Activated CD4-positive, alpha-beta memory T cell treated with anti-CD3 and anti-CD28 coated beads, Interleukin-2, amount 10 ng/mL, durations not matched to agents 7 days and 5 days (primary cell): ENCODE data around the gene EHD4. TPM values are rescaled to one million over a fixed set of nuclear protein-coding genes. Genes with fewer than 3 reads are reported as not detected.
A peak's percentile ranks its signal among the peaks of the same experiment; 100 is the strongest.

Source experiments
- CTCF ChIA-PET: fragments of 350-600 bp; sonication (Branson Sonifier 250); formaldehyde crosslinking; loops from one replicate; lab custom pipeline; 2021; ENCODE audit warnings: antibody characterized with exemption, inconsistent platforms; lab: Charles Lee
- POLR2A ChIA-PET: fragments of 350-600 bp; sonication (Branson Sonifier 250); formaldehyde crosslinking; loops from one replicate; lab custom pipeline; 2021; ENCODE audit warnings: antibody characterized with exemption; lab: Charles Lee
- DNase-seq: peaks from one replicate; pipeline ENCODE4 v3.0.0-alpha.2; 2020
- H3K27ac Mint-ChIP-seq: one replicate; pipeline ENCODE4 v1.8.0; 2021; ENCODE audit warnings: mild to moderate bottlenecking, mixed read lengths
- H3K27me3 Mint-ChIP-seq: one replicate; pipeline ENCODE4 v1.8.0; 2021; ENCODE audit warnings: mixed read lengths
- H3K36me3 Mint-ChIP-seq: one replicate; pipeline ENCODE4 v1.8.0; 2021; ENCODE audit warnings: low read depth, mixed read lengths
- H3K4me1 Mint-ChIP-seq: one replicate; pipeline ENCODE4 v1.8.0; 2021; ENCODE audit warnings: mixed read lengths
- H3K4me3 Mint-ChIP-seq: one replicate; pipeline ENCODE4 v1.8.0; 2021; ENCODE audit warnings: mild to moderate bottlenecking, mixed read lengths
- H3K9me3 Mint-ChIP-seq: one replicate; pipeline ENCODE4 v1.8.0; 2021; ENCODE audit warnings: mixed read lengths
- total RNA-seq, 2 experiments: library from RNA; stranded (reverse); gene quantifications; one replicate each; pipeline ENCODE4 v1.2.3, GENCODE V29; 2021

EHD4 gene
- total RNA-seq, 2 experiments from 2014 or later, result 25.0 to 25.3 TPM

DNA sequence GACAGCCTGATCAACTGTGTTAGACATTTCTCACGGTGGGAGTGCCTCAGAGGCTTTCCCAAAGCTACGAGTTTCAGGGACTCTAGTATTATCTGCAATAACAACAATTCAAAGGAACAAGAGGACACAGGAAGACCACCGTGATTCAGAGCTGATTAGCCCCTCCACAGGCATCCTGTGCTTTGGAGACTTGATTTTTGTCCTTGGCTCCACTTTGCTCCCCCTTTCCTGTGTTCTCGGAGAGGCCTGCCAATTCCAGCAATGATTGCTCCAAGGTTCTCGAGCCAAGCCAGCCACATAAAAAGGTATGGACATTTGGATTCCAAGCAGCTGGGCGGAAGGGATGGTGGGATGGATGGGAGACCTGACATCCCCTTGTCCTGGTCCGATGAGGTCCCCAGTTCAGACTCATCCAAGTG is 14.3 kb downstream of the EHD4 start:
- POLR2A ChIA-PET, result interaction anchor here (1.0 to 4.4 kb wide), 4 partner anchors 10 to 34 kb away, joined by 3 to 28 read pairs (median 14); no protein-coding TSS in a partner anchor
- H3K36me3 Mint-ChIP-seq, result peaks cover 29% of the 10 kb centered on the region
- H3K4me1 Mint-ChIP-seq, result peaks cover 48% of the 10 kb centered on the region
- CTCF ChIA-PET, result interaction anchor here (1.0 to 2.3 kb wide), 2 partner anchors 17 to 184 kb away, joined by 3 to 6 read pairs; partner anchors contain the start of gene MAPKBP1
- H3K4me3 Mint-ChIP-seq, result no peak overlapping the region
- DNase-seq, result no peak
- H3K27ac Mint-ChIP-seq, result peak overlapping the region; percentile 69
- no peaks in the 10 kb centered on the region for H3K9me3 Mint-ChIP-seq
- no peaks in the 10 kb centered on the region for H3K27me3 Mint-ChIP-seq

DNA sequence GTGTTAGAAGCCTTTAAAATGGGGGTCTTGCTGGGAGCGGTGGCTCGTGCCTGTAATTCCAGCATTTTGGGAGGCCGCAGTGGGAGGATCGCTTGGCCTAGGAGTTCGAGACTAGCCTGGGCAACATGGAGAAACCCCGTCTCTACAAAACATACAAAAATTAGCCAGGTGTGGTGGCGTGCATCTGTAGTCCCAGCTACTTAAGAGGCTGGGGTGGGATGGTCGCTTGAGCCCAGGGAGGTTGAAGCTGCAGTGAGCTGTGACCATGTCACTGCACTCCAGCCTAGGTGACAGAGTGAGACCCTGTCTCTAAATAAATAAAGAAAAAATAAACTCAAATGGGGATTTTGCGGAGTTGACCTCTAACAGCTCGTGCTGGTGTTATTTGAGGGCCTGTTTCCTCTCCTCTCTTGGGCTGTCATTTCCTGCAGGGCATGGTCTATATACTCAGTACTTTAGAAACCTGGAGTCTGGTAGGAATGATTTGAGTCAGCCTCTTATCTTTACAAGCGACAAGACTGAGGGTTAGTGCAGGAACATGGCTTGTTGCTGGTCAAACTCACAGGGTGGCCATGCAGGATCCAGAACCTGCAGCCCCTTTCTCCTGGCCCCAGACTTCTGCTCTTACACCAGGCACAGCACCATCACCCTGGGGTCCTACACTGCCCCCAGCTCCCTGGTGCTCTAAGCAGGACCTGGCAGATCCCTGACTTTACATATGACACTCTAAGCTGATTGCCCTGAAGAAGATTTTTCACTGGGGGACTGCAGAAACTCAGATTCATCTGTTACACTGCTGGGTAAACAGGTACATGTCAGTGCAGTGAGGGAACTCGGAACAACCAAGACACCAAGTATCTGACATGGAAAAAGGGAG is 15.1 kb downstream of the EHD4 start:
- peaks cover 30% of the 10 kb centered on the region for H3K36me3 Mint-ChIP-seq
- H3K4me1 Mint-ChIP-seq, result peaks cover 47% of the 10 kb centered on the region
- POLR2A ChIA-PET, result interaction anchor here (1.0 to 4.4 kb wide), 4 partner anchors 11 to 34 kb away, joined by 3 to 28 read pairs (median 14); no protein-coding TSS in a partner anchor
- H3K4me3 Mint-ChIP-seq, result no peak overlapping the region
- no peaks in the 10 kb centered on the region for H3K9me3 Mint-ChIP-seq
- H3K27me3 Mint-ChIP-seq, result no peaks in the 10 kb centered on the region
- CTCF ChIA-PET, result interaction anchor here (1.0 to 2.3 kb wide), 2 partner anchors 16 to 183 kb away, joined by 3 to 6 read pairs; partner anchors contain the start of gene MAPKBP1
- no peak for DNase-seq
- peak overlapping the region; percentile 69 for H3K27ac Mint-ChIP-seq

DNA sequence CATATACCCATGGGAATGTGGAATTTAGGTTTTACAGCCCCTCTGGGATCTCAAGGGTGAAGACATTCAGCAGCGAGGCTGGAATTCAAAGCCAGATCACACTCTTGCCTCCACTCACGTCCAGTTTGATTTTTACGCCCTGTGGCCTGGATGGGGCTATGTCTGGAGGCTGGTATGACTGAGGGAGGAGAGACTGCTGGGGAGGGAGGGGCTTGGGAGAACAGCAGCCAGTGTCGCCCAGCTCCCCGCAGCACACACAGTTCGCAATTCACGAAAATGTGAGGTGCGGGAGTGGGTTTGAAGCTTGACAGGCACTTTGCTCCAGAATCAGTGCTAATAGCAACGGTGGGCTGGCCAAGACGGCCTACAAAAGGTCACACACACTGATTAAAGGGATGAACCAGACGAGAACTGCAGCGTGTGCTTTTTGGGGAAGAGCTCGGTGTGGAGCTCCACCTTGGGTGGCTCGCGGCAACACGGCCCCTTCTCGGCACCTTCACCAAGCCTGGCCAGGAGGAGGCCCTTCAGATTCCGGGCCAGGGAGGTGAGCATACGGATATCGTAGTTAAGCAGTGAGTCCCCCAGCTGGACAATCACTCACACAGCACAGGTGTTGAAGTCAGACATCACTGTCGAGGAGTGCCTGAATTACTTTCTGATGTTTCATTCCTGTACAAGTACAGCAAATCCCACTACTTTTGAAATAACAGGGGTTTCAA is 16.4 kb downstream of the EHD4 start:
- Mint-ChIP-seq H3K27me3 (no peaks in the 10 kb centered on the region), H3K4me1 (peaks cover 35% of the 10 kb centered on the region), H3K27ac (no peak overlapping the region), H3K4me3 (no peak overlapping the region), H3K9me3 (no peaks in the 10 kb centered on the region), H3K36me3 (peaks cover 27% of the 10 kb centered on the region)
- CTCF ChIA-PET, result interaction anchor here (2.3 kb wide), 1 partner anchor 182 kb away, joined by 6 read pairs; the partner anchor contains the start of gene MAPKBP1
- no peak for DNase-seq
- POLR2A ChIA-PET, result interaction anchor here (2.8 to 4.4 kb wide), 2 partner anchors 12 to 20 kb away, joined by 26 to 28 read pairs; no protein-coding TSS in a partner anchor

DNA sequence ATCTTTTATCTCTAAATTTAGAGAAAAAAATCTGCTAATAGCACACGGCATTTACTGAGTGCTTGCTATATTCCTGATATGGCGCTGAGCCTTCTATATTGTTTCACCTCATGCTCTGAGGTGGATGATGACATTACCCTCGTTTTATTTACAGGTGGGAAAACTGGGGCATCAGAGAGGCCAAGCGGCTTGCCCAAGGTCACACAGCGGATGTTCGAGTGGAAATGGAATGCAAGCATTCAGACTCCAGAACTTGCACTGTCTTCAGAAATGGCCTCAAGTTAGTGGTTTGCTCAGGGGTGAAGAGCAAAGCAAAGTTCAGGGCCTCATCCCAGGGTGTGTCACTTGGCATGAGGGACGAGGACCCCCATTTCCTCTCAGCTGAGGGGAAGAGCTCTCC is 17.3 kb downstream of the EHD4 start:
- Mint-ChIP-seq H3K36me3 (peaks cover 26% of the 10 kb centered on the region), H3K27me3 (no peaks in the 10 kb centered on the region), H3K27ac (no peak overlapping the region), H3K4me3 (no peak overlapping the region), H3K4me1 (peaks cover 33% of the 10 kb centered on the region), H3K9me3 (no peaks in the 10 kb centered on the region)
- DNase-seq, result no peak
- ChIA-PET POLR2A (interaction anchor here (4.4 kb wide), 1 partner anchor 19 kb away, joined by 26 read pairs; no protein-coding TSS in a partner anchor), CTCF (no interaction called here)

DNA sequence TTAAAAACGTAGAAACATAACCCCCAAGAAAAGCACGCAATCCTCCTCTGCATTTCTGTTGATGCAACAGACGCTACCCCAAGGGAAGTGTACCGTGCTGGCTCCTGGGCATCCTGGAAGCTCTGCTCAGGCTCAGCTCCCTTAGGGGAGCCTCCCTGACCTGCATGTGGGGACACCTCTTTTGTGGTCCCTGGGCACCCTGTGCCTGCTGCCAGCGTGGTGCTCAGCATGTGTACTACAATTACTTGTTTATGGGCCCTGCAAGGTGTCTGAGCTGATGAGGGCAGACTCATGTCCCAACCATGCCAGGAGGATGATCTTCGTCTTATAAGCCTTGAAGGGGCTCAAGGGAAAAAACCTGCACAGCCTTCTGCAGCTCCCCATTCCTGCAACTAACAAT is 18.3 kb downstream of the EHD4 start:
- ChIA-PET POLR2A (interaction anchor here (0.9 to 1.0 kb wide), 2 partner anchors 16 to 19 kb away, joined by 3 to 4 read pairs; partner anchors contain the start of gene EHD4), CTCF (interaction anchor here (1.2 to 1.4 kb wide), 3 partner anchors 15 to 181 kb away, joined by 3 read pairs; partner anchors contain the start of gene MAPKBP1)
- DNase-seq, result no peak
- peaks cover 20% of the 10 kb centered on the region for H3K36me3 Mint-ChIP-seq
- H3K4me3 Mint-ChIP-seq, result no peak overlapping the region
- no peaks in the 10 kb centered on the region for H3K9me3 Mint-ChIP-seq
- H3K27me3 Mint-ChIP-seq, result no peaks in the 10 kb centered on the region
- H3K27ac Mint-ChIP-seq, result no peak overlapping the region
- H3K4me1 Mint-ChIP-seq, result peaks cover 27% of the 10 kb centered on the region

DNA sequence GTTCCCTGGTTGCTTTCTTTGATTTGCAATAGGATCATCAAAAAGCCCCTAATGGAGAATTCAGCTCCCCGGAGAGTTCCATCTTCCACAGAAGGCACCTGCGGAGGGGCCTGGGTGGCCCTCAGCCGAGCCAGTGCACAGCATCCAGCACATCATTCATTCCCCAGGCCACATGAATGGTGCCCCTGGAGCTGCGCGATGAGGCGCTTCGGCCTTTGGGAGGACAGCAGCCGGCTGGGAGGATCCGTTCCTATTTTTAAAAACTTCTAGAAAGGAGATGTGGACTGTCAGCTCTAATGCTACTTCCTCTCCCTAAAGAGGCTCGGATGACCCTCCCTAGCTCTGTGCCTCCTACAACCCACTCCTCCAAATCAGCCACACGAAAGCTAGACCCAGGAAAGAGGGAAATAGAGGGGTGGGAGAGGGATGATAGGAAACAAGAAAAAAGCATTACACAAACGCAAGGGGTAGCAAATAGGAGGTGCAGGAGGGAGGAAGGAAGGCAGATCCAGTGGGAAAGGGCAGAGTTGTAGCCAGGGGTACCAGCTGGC is 20.3 kb downstream of the EHD4 start:
- Mint-ChIP-seq H3K9me3 (no peaks in the 10 kb centered on the region), H3K4me1 (peaks cover 12% of the 10 kb centered on the region), H3K4me3 (no peak overlapping the region), H3K27me3 (no peaks in the 10 kb centered on the region), H3K27ac (no peak overlapping the region), H3K36me3 (peaks cover 22% of the 10 kb centered on the region)
- ChIA-PET CTCF (no interaction called here), POLR2A (no interaction called here)
- no peak for DNase-seq

DNA sequence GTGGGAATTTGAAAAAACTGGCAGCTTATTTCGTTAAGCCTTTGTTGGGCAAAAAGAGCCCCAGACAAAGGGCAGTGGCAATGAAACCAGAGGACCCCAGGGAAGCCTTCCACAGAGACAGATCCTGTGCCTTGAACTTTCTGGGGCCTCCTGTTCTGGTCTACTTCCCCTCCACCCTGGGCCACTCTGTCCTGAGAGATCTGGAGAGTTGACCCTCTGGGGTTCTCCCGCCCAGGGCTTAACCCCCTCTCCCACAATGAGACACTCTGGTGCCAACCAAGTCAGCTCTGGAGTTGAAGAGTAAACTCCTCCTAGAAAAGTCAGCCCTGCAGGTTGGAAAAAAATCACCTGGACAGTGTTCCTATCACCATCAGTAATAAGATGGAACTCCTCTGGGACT is 20.8 kb downstream of the EHD4 start:
- H3K9me3 Mint-ChIP-seq, result no peaks in the 10 kb centered on the region
- H3K4me1 Mint-ChIP-seq, result peaks cover 6% of the 10 kb centered on the region
- H3K27ac Mint-ChIP-seq, result no peak overlapping the region
- H3K4me3 Mint-ChIP-seq, result no peak overlapping the region
- POLR2A ChIA-PET, result no interaction called here
- no peaks in the 10 kb centered on the region for H3K27me3 Mint-ChIP-seq
- CTCF ChIA-PET, result no interaction called here
- H3K36me3 Mint-ChIP-seq, result peaks cover 22% of the 10 kb centered on the region
- no peak for DNase-seq

DNA sequence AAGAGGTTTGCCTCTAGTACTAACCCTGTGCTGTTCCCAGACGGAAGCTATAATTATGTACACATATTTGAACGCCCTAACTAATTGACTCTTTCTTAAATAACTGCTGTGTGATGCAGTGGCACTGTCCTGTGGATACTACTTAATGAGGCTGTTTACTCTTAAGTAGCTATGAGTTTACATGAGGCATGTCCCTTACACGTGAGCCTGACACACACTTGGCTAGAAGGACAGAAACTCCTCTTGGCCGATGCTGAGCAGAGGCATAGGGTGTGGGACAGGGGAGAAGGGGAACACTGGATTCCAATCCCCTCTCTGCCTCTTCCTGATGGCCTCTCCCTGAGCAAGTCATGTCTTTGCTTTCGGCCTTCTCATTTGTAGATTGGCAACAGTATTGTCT is 21.9 kb downstream of the EHD4 start:
- ChIA-PET CTCF (interaction anchor here (0.6 kb wide), 1 partner anchor 141 kb away, joined by 3 read pairs; no protein-coding TSS in a partner anchor), POLR2A (interaction anchor here (0.9 kb wide), 1 partner anchor 11 kb away, joined by 3 read pairs; no protein-coding TSS in a partner anchor)
- peaks cover 3% of the 10 kb centered on the region for H3K4me1 Mint-ChIP-seq
- DNase-seq, result no peak
- no peak overlapping the region for H3K4me3 Mint-ChIP-seq
- H3K36me3 Mint-ChIP-seq, result peaks cover 22% of the 10 kb centered on the region
- H3K9me3 Mint-ChIP-seq, result no peaks in the 10 kb centered on the region
- H3K27me3 Mint-ChIP-seq, result no peaks in the 10 kb centered on the region
- H3K27ac Mint-ChIP-seq, result no peak overlapping the region

DNA sequence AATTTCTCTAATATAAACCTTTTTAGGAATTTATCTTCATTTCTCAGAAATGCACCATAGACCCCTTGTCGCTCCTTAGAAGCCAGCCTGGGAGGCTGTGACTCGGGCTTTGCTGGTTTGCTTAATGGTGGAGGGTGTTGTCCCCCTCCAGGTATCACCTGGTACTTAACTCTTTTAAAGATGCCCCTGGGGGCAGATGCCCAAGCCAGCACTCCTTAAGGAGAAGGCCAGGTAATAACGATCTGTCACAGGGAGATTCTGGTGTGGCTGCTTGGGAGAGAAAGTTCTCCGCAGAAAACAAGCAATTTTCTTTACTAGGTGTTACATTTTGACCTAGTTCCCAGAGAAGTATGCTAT is 22.3 kb downstream of the EHD4 start:
- DNase-seq, result no peak
- H3K4me3 Mint-ChIP-seq, result no peak overlapping the region
- CTCF ChIA-PET, result interaction anchor here (0.6 kb wide), 1 partner anchor 141 kb away, joined by 3 read pairs; no protein-coding TSS in a partner anchor
- peaks cover 22% of the 10 kb centered on the region for H3K36me3 Mint-ChIP-seq
- no peaks in the 10 kb centered on the region for H3K27me3 Mint-ChIP-seq
- H3K4me1 Mint-ChIP-seq, result peaks cover 5% of the 10 kb centered on the region
- POLR2A ChIA-PET, result interaction anchor here (0.9 to 1.5 kb wide), 3 partner anchors 11 to 20 kb away, joined by 3 read pairs; no protein-coding TSS in a partner anchor
- H3K9me3 Mint-ChIP-seq, result no peaks in the 10 kb centered on the region
- no peak overlapping the region for H3K27ac Mint-ChIP-seq

DNA sequence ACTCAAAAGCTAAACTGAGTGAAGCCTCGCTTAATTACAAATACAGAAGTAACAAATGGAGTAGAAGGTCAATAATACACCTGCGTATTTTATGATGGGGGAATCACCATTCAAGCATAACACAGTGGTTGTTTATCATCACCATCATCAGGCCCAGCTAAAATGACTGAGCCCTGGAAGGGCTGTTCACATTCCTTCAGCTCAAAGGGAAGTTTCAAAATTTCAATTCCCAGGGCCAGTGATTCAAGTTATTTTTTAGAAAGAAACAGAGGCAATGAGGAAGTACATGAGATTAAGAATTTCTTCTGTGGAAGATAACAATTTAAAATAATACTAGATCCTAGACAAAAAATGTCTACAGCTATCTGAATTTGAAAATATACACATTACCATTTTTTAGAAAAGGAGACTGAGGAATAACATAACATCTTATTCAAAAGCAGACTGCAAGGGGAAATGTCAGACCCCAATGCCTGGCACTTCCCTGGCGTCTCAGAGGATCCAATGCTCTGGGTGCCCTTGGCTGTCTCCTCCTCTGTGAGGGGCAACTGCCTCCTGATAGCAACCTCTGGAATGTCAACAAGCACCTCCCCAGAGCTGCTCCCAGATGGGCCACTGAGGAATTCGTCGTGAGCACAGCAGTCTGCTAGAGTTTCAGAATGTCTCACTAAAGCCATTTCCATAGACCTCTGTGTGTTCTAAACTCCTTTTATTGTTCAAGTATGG is 22.8 kb downstream of the EHD4 start:
- H3K36me3 Mint-ChIP-seq, result peaks cover 22% of the 10 kb centered on the region
- ChIA-PET POLR2A (interaction anchor here (1.0 to 1.5 kb wide), 3 partner anchors 13 to 20 kb away, joined by 3 to 4 read pairs (median 3); no protein-coding TSS in a partner anchor), CTCF (interaction anchor here (1.0 kb wide), 1 partner anchor 35 kb away, joined by 4 read pairs; no protein-coding TSS in a partner anchor)
- H3K4me1 Mint-ChIP-seq, result peaks cover 5% of the 10 kb centered on the region
- H3K27me3 Mint-ChIP-seq, result no peaks in the 10 kb centered on the region
- H3K4me3 Mint-ChIP-seq, result no peak overlapping the region
- no peak for DNase-seq
- H3K9me3 Mint-ChIP-seq, result no peaks in the 10 kb centered on the region
- H3K27ac Mint-ChIP-seq, result no peak overlapping the region

DNA sequence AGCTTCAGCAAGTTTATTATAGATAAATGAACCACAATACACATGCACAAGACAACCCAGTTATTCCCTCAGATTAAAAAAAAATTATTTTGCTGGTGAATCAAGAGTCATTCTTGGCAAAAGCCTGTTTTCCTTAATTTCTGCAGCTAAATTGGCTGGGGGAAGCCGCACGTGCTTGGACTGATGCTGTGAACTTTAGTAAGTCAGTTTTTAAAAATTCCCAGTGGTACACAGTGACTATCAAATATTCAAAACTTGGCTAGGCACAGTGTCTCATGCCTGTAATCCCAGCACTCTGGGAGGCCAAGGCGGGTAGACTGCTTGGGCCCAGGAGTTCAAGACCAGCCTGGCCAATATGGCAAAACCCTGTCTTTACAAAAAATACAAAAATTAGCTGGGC is 23.9 kb downstream of the EHD4 start:
- peaks cover 14% of the 10 kb centered on the region for H3K36me3 Mint-ChIP-seq
- peaks cover 5% of the 10 kb centered on the region for H3K4me1 Mint-ChIP-seq
- no peaks in the 10 kb centered on the region for H3K27me3 Mint-ChIP-seq
- DNase-seq, result no peak
- POLR2A ChIA-PET, result interaction anchor here (1.5 kb wide), 1 partner anchor 12 kb away, joined by 3 read pairs; no protein-coding TSS in a partner anchor
- no peaks in the 10 kb centered on the region for H3K9me3 Mint-ChIP-seq
- CTCF ChIA-PET, result interaction anchor here (0.7 to 1.0 kb wide), 2 partner anchors 24 to 36 kb away, joined by 3 to 4 read pairs; no protein-coding TSS in a partner anchor
- no peak overlapping the region for H3K27ac Mint-ChIP-seq
- no peak overlapping the region for H3K4me3 Mint-ChIP-seq
